Measurements from ENCODE around the gene PUM2.

Gene PUM2

GRCh38 chr2:20348542-20348941, 2.1 kb downstream of the PUM2 start:
- 84 to 91% methylated on average over 17 of the region's 17 CpGs for WGBS, 2 experiments
- peaks cover 18% of the 10 kb centered on the region for H3K4me1 ChIP-seq (ENCODE audit: control insufficient read depth, insufficient read depth, low read length)
- no peaks in the 10 kb centered on the region for H3K27me3 ChIP-seq (ENCODE audit: control insufficient read depth, insufficient read depth, low read length, poor library complexity, severe bottlenecking)
- no peaks in the 10 kb centered on the region for H3K36me3 ChIP-seq (ENCODE audit: control insufficient read depth, insufficient read depth, low read length)
- H3K4me3 ChIP-seq (ENCODE audit: insufficient read depth, low read depth, low read length) = peak overlapping the region; percentile 93
- H3K27ac ChIP-seq (ENCODE audit: insufficient read depth, low read depth, low read length, poor library complexity, severe bottlenecking) = no peak overlapping the region
- no peaks in the 10 kb centered on the region for H3K9me3 ChIP-seq (ENCODE audit: control insufficient read depth, low read length)

GRCh38 chr2:20346565-20347381, 3.9 kb downstream of the PUM2 start:
- H3K4me3 ChIP-seq (ENCODE audit: insufficient read depth, low read depth, low read length) = no peak overlapping the region
- H3K4me1 ChIP-seq (ENCODE audit: control insufficient read depth, insufficient read depth, low read length) = peaks cover 7% of the 10 kb centered on the region

GRCh38 chr2:20343128-20343527, 7.5 kb downstream of the PUM2 start:
- Histone ChIP-seq H3K36me3 (ENCODE audit: control insufficient read depth, insufficient read depth, low read length) (no peaks in the 10 kb centered on the region), H3K27ac (ENCODE audit: insufficient read depth, low read depth, low read length, poor library complexity, severe bottlenecking) (no peak overlapping the region), H3K4me3 (ENCODE audit: insufficient read depth, low read depth, low read length) (no peak overlapping the region), H3K4me1 (ENCODE audit: control insufficient read depth, insufficient read depth, low read length) (no peaks in the 10 kb centered on the region), H3K27me3 (ENCODE audit: control insufficient read depth, insufficient read depth, low read length, poor library complexity, severe bottlenecking) (no peaks in the 10 kb centered on the region), H3K9me3 (ENCODE audit: control insufficient read depth, low read length) (no peaks in the 10 kb centered on the region)
- WGBS, 2 experiments = 87 to 91% methylated on average over 1 to 2 of the region's 2 CpGs

More at GRCh38 chr2:20346565-20347381, 3.9 kb downstream of the PUM2 start:
- WGBS, 2 experiments = 90 to 98% methylated on average over 4 to 5 of the region's 5 CpGs
- H3K9me3 ChIP-seq (ENCODE audit: control insufficient read depth, low read length) = no peaks in the 10 kb centered on the region
- H3K36me3 ChIP-seq (ENCODE audit: control insufficient read depth, insufficient read depth, low read length) = no peaks in the 10 kb centered on the region
- no peak overlapping the region for H3K27ac ChIP-seq (ENCODE audit: insufficient read depth, low read depth, low read length, poor library complexity, severe bottlenecking)
- H3K27me3 ChIP-seq (ENCODE audit: control insufficient read depth, insufficient read depth, low read length, poor library complexity, severe bottlenecking) = no peaks in the 10 kb centered on the region

GRCh38 chr2:20339012-20339411, 11.6 kb downstream of the PUM2 start:
- no peaks in the 10 kb centered on the region for H3K4me1 ChIP-seq (ENCODE audit: control insufficient read depth, insufficient read depth, low read length)
- no peak overlapping the region for H3K27ac ChIP-seq (ENCODE audit: insufficient read depth, low read depth, low read length, poor library complexity, severe bottlenecking)
- H3K27me3 ChIP-seq (ENCODE audit: control insufficient read depth, insufficient read depth, low read length, poor library complexity, severe bottlenecking) = no peaks in the 10 kb centered on the region
- H3K36me3 ChIP-seq (ENCODE audit: control insufficient read depth, insufficient read depth, low read length) = no peaks in the 10 kb centered on the region
- WGBS, 2 experiments = no CpG with 5 or more reads among the region's 1 CpG
- H3K9me3 ChIP-seq (ENCODE audit: control insufficient read depth, low read length) = no peaks in the 10 kb centered on the region
- H3K4me3 ChIP-seq (ENCODE audit: insufficient read depth, low read depth, low read length) = no peak overlapping the region

- H3K36me3 ChIP-seq (ENCODE audit: control insufficient read depth, insufficient read depth, low read length) = no peaks in the 10 kb centered on the region
- H3K27me3 ChIP-seq (ENCODE audit: control insufficient read depth, insufficient read depth, low read length, poor library complexity, severe bottlenecking) = no peaks in the 10 kb centered on the region
- H3K4me1 ChIP-seq (ENCODE audit: control insufficient read depth, insufficient read depth, low read length) = no peaks in the 10 kb centered on the region
- H3K9me3 ChIP-seq (ENCODE audit: control insufficient read depth, low read length) = no peaks in the 10 kb centered on the region
- 90 to 92% methylated on average over 4 of the region's 5 CpGs for WGBS, 2 experiments
- no peak overlapping the region for H3K27ac ChIP-seq (ENCODE audit: insufficient read depth, low read depth, low read length, poor library complexity, severe bottlenecking)
- H3K4me3 ChIP-seq (ENCODE audit: insufficient read depth, low read depth, low read length) = no peak overlapping the region
Measured at GRCh38 chr2:20334605-20335203, 15.9 kb downstream of the PUM2 start.

- Histone ChIP-seq H3K4me1 (ENCODE audit: control insufficient read depth, insufficient read depth, low read length) (no peaks in the 10 kb centered on the region), H3K27me3 (ENCODE audit: control insufficient read depth, insufficient read depth, low read length, poor library complexity, severe bottlenecking) (no peaks in the 10 kb centered on the region), H3K9me3 (ENCODE audit: control insufficient read depth, low read length) (no peaks in the 10 kb centered on the region), H3K27ac (ENCODE audit: insufficient read depth, low read depth, low read length, poor library complexity, severe bottlenecking) (no peak overlapping the region), H3K4me3 (ENCODE audit: insufficient read depth, low read depth, low read length) (no peak overlapping the region), H3K36me3 (ENCODE audit: control insufficient read depth, insufficient read depth, low read length) (no peaks in the 10 kb centered on the region)
- WGBS, 2 experiments = 93% methylated on average over 4 of the region's 4 CpGs
Measured at GRCh38 chr2:20333738-20334137, 16.9 kb downstream of the PUM2 start.

GRCh38 chr2:20330192-20330591, 20.5 kb downstream of the PUM2 start:
- H3K9me3 ChIP-seq (ENCODE audit: control insufficient read depth, low read length) = no peaks in the 10 kb centered on the region
- H3K4me1 ChIP-seq (ENCODE audit: control insufficient read depth, insufficient read depth, low read length) = no peaks in the 10 kb centered on the region
- no peak overlapping the region for H3K27ac ChIP-seq (ENCODE audit: insufficient read depth, low read depth, low read length, poor library complexity, severe bottlenecking)
- 80 to 86% methylated on average over 3 of the region's 3 CpGs for WGBS, 2 experiments
- no peaks in the 10 kb centered on the region for H3K27me3 ChIP-seq (ENCODE audit: control insufficient read depth, insufficient read depth, low read length, poor library complexity, severe bottlenecking)
- no peaks in the 10 kb centered on the region for H3K36me3 ChIP-seq (ENCODE audit: control insufficient read depth, insufficient read depth, low read length)
- H3K4me3 ChIP-seq (ENCODE audit: insufficient read depth, low read depth, low read length) = no peak overlapping the region

GRCh38 chr2:20327370-20327769, 23.3 kb downstream of the PUM2 start:
- no peak overlapping the region for H3K4me3 ChIP-seq (ENCODE audit: insufficient read depth, low read depth, low read length)
- H3K9me3 ChIP-seq (ENCODE audit: control insufficient read depth, low read length) = no peaks in the 10 kb centered on the region
- H3K27ac ChIP-seq (ENCODE audit: insufficient read depth, low read depth, low read length, poor library complexity, severe bottlenecking) = peak overlapping the region; percentile 19
- WGBS, 2 experiments = 74 to 75% methylated on average over 1 of the region's 1 CpG
- peaks cover 15% of the 10 kb centered on the region for H3K36me3 ChIP-seq (ENCODE audit: control insufficient read depth, insufficient read depth, low read length)
- no peaks in the 10 kb centered on the region for H3K27me3 ChIP-seq (ENCODE audit: control insufficient read depth, insufficient read depth, low read length, poor library complexity, severe bottlenecking)
- H3K4me1 ChIP-seq (ENCODE audit: control insufficient read depth, insufficient read depth, low read length) = no peaks in the 10 kb centered on the region

GRCh38 chr2:20326163-20326780, 24.4 kb downstream of the PUM2 start:
- H3K4me1 ChIP-seq (ENCODE audit: control insufficient read depth, insufficient read depth, low read length) = no peaks in the 10 kb centered on the region
- H3K4me3 ChIP-seq (ENCODE audit: insufficient read depth, low read depth, low read length) = no peak overlapping the region
- no peaks in the 10 kb centered on the region for H3K9me3 ChIP-seq (ENCODE audit: control insufficient read depth, low read length)
- WGBS, 2 experiments = 60 to 74% methylated on average over 3 to 4 of the region's 4 CpGs
- no peaks in the 10 kb centered on the region for H3K27me3 ChIP-seq (ENCODE audit: control insufficient read depth, insufficient read depth, low read length, poor library complexity, severe bottlenecking)
- peaks cover 16% of the 10 kb centered on the region for H3K36me3 ChIP-seq (ENCODE audit: control insufficient read depth, insufficient read depth, low read length)
- no peak overlapping the region for H3K27ac ChIP-seq (ENCODE audit: insufficient read depth, low read depth, low read length, poor library complexity, severe bottlenecking)

- Histone ChIP-seq H3K27me3 (ENCODE audit: control insufficient read depth, insufficient read depth, low read length, poor library complexity, severe bottlenecking) (no peaks in the 10 kb centered on the region), H3K9me3 (ENCODE audit: control insufficient read depth, low read length) (no peaks in the 10 kb centered on the region), H3K27ac (ENCODE audit: insufficient read depth, low read depth, low read length, poor library complexity, severe bottlenecking) (no peak overlapping the region), H3K36me3 (ENCODE audit: control insufficient read depth, insufficient read depth, low read length) (peaks cover 30% of the 10 kb centered on the region), H3K4me3 (ENCODE audit: insufficient read depth, low read depth, low read length) (no peak overlapping the region), H3K4me1 (ENCODE audit: control insufficient read depth, insufficient read depth, low read length) (no peaks in the 10 kb centered on the region)
- WGBS, 2 experiments = 90 to 94% methylated on average over 11 of the region's 11 CpGs
Measured at GRCh38 chr2:20322527-20323300, 27.9 kb downstream of the PUM2 start.

Data from ectodermal cell (in vitro differentiated cells).